Sigmoid colon (tissue), 7 donors: ENCODE data around the gene PCED1B. TPM values are rescaled to one million over a fixed set of nuclear protein-coding genes. Genes with fewer than 3 reads are reported as not detected.

Experiments
- DNase-seq: peaks from one replicate; pipeline ENCODE4 v3.0.0-alpha.2; 2019
- H3K27ac ChIP-seq, 4 donors: fragments of 200-600 bp; sonication (generic); one replicate each; pipeline ENCODE4 v1.5.1; 2016 to 2019; ENCODE audit warnings: mild to moderate bottlenecking in 1 of 4
- H3K27me3 ChIP-seq, 3 donors: fragments of 200-600 bp; sonication (generic); one replicate each; pipeline ENCODE4 v1.5.1; 2019; ENCODE audit warnings: mild to moderate bottlenecking in 1 of 3
- H3K36me3 ChIP-seq, 4 donors: fragments of 200-600 bp; sonication (generic); one replicate each; pipeline ENCODE4 v1.5.1; 2016 to 2019
- H3K4me1 ChIP-seq, 4 donors: fragments of 200-600 bp; sonication (generic); one replicate each; pipeline ENCODE4 v1.5.1; 2017 to 2019
- H3K4me3 ChIP-seq, 4 donors: fragments of 200-600 bp; sonication (generic); one replicate each; pipeline ENCODE4 v1.5.1; 2017 to 2019; ENCODE audit warnings: mild to moderate bottlenecking in 2 of 4, moderate library complexity in 1 of 4
- H3K9me3 ChIP-seq, 4 donors: fragments of 200-600 bp in 3 of 4; sonication (generic) in 3 of 4; one replicate each; pipeline versions ENCODE4 v1.5.1 to v1.6.1; 2013 to 2019
- CTCF ChIP-seq, 4 experiments: fragments of 450-650 bp in 3 of 4; fragments of 200-600 bp in 1 of 4; IDR thresholded peaks; one replicate each; pipeline ENCODE4 v1.5.1; 2016 to 2019; ENCODE audit warnings: antibody characterized with exemption in 4 of 4, mild to moderate bottlenecking in 3 of 4, moderate library complexity in 2 of 4
- EP300 ChIP-seq, 4 donors: sonication (generic); formaldehyde crosslinking; IDR thresholded peaks; one replicate each; pipeline ENCODE4 v1.6.1; 2017; ENCODE audit warnings: antibody characterized with exemption in 4 of 4
- POLR2A ChIP-seq, 2 donors: fragments of 450-650 bp; IDR thresholded peaks; one replicate each; pipeline ENCODE4 v1.6.1; 2016; ENCODE audit warnings: antibody characterized with exemption in 2 of 2, mild to moderate bottlenecking in 2 of 2, moderate library complexity in 2 of 2
- POLR2AphosphoS5 ChIP-seq, 4 donors: sonication (generic); formaldehyde crosslinking; IDR thresholded peaks; one replicate each; pipeline ENCODE4 v1.6.1; 2017; ENCODE audit warnings: antibody characterized with exemption in 4 of 4
- WGBS, 2 donors: extraction: QIAGEN DNeasy Blood & Tissue Kit; methylation state at CpG; one replicate each; pipeline ENCODE4 v1.1.7; 2013; 5-methylcytosine and 5-hydroxymethylcytosine counted together
- intact Hi-C: fragments of 100-400 bp; cut with DNase I; formaldehyde crosslinking; loops from one replicate; pipeline ENCODE4 v1.15.1; 2023
- polyA plus RNA-seq, 3 donors: library from polyadenylated mRNA; stranded (reverse); fragments of 200-250 nt; gene quantifications; one replicate each; pipeline ENCODE4 v1.2.3, GENCODE V29; 2013
- total RNA-seq, 4 donors: library from RNA; depleted of rRNA; stranded (reverse); fragments of >200 nt; gene quantifications; one replicate each; pipeline ENCODE4 v1.1.0, GENCODE V29; 2016
- donor health status: healthy with polysubstance abuse.
- donor health status: Bipolar disorder and iron deficiency.
- donor health status: healthy.

The PCED1B gene
- total and polyA plus RNA-seq, 7 donors, result 1.2 to 11.9 (median 5.7) TPM

GRCh38 chr12:47209014-47209413, 129.6 kb downstream of the PCED1B start:
- no peak for DNase-seq
- H3K27me3 ChIP-seq, result no peaks in the 10 kb centered on the region
- peaks cover 0 to 3% (median 0%) of the 10 kb centered on the region in 4 donors for H3K4me1 ChIP-seq
- peaks cover 0 to 3% (median 0%) of the 10 kb centered on the region in 4 donors for H3K36me3 ChIP-seq
- TF ChIP-seq EP300 (IDR thresholded peaks at IDR 0.05) (no peak), POLR2A (IDR thresholded peaks at IDR 0.05) (no peak), POLR2AphosphoS5 (IDR thresholded peaks at IDR 0.05) (no peak), CTCF (IDR thresholded peaks at IDR 0.05) (no peak)
- 95 to 96% methylated on average over 6 of the region's 6 CpGs for WGBS, 2 donors
- no peak overlapping the region for H3K27ac ChIP-seq
- no peak overlapping the region for H3K4me3 ChIP-seq
- no peaks in the 10 kb centered on the region for H3K9me3 ChIP-seq
- intact Hi-C loops, result no loop called here

- 93% methylated on average over 4 of the region's 4 CpGs for WGBS, 2 donors
- Histone ChIP-seq H3K36me3 (peaks cover 0 to 3% (median 0%) of the 10 kb centered on the region in 4 donors), H3K9me3 (no peaks in the 10 kb centered on the region), H3K27ac (no peak overlapping the region), H3K4me1 (peaks cover 0 to 7% (median 0%) of the 10 kb centered on the region in 4 donors), H3K4me3 (no peak overlapping the region), H3K27me3 (no peaks in the 10 kb centered on the region)
- no peak for TF ChIP-seq POLR2A (IDR thresholded peaks at IDR 0.05)
- no peak for DNase-seq
- intact Hi-C loops, result no loop called here
Measured at GRCh38 chr12:47210776-47211175, 131.4 kb downstream of the PCED1B start.

GRCh38 chr12:47212701-47213039, 133.2 kb downstream of the PCED1B start:
- Histone ChIP-seq H3K36me3 (peaks cover 0 to 3% (median 0%) of the 10 kb centered on the region in 4 donors), H3K9me3 (no peaks in the 10 kb centered on the region), H3K27ac (no peak overlapping the region), H3K4me1 (peaks cover 0 to 7% (median 0%) of the 10 kb centered on the region in 4 donors), H3K4me3 (no peak overlapping the region), H3K27me3 (no peaks in the 10 kb centered on the region)
- DNase-seq, result no peak
- TF ChIP-seq CTCF (IDR thresholded peaks at IDR 0.05), result no peak
- TF ChIP-seq EP300 (IDR thresholded peaks at IDR 0.05), result no peak
- TF ChIP-seq POLR2AphosphoS5 (IDR thresholded peaks at IDR 0.05), result no peak
- TF ChIP-seq POLR2A (IDR thresholded peaks at IDR 0.05), result no peak
- intact Hi-C loops, result no loop called here

- H3K4me1 ChIP-seq, result peaks cover 0 to 7% (median 2%) of the 10 kb centered on the region in 4 donors
- intact Hi-C loops, result no loop called here
- H3K9me3 ChIP-seq, result no peaks in the 10 kb centered on the region
- 74 to 88% methylated on average over 3 of the region's 3 CpGs for WGBS, 2 donors
- no peak overlapping the region for H3K27ac ChIP-seq
- DNase-seq, result no peak
- no peaks in the 10 kb centered on the region for H3K27me3 ChIP-seq
- no peak overlapping the region for H3K4me3 ChIP-seq
- TF ChIP-seq CTCF (IDR thresholded peaks at IDR 0.05) (no peak), POLR2AphosphoS5 (IDR thresholded peaks at IDR 0.05) (no peak), POLR2A (IDR thresholded peaks at IDR 0.05) (no peak), EP300 (IDR thresholded peaks at IDR 0.05) (no peak)
- peaks cover 0 to 3% (median 0%) of the 10 kb centered on the region in 4 donors for H3K36me3 ChIP-seq
Measured at GRCh38 chr12:47213396-47213795, 134.0 kb downstream of the PCED1B start.

- Histone ChIP-seq H3K27ac (no peak overlapping the region), H3K9me3 (no peaks in the 10 kb centered on the region), H3K36me3 (peaks cover 0 to 2% (median 0%) of the 10 kb centered on the region in 4 donors), H3K27me3 (no peaks in the 10 kb centered on the region), H3K4me1 (peaks cover 0 to 11% (median 4%) of the 10 kb centered on the region in 4 donors), H3K4me3 (no peak overlapping the region)
- no peak for DNase-seq
- intact Hi-C loops, result no loop called here
- TF ChIP-seq EP300 (IDR thresholded peaks at IDR 0.05) (no peak), POLR2A (IDR thresholded peaks at IDR 0.05) (no peak), POLR2AphosphoS5 (IDR thresholded peaks at IDR 0.05) (no peak), CTCF (IDR thresholded peaks at IDR 0.05) (no peak)
- 72 to 73% methylated on average over 3 of the region's 3 CpGs for WGBS, 2 donors
Measured at GRCh38 chr12:47214001-47214619, 134.7 kb downstream of the PCED1B start.
